GM19452 (cell line): ENCODE data around the gene IL36G.
"Not testable (repeated sequence)": the region's sequence is repeated elsewhere in the genome, so short reads cannot be mapped to it uniquely, and the experiment has no call there.

Source experiments
- ATAC-seq: cut with Tn5 transposase; IDR thresholded peaks from one replicate; pipeline ENCODE4 v1.9.1; 2021; ENCODE audit not compliant: unreplicated experiment

Gene IL36G

GRCh38 chr2:112977559-112978056, at the start of gene IL36G:
TSS of gene IL36G (plus strand) at chr2:112978006. CDS start at chr2:112978639, 633 bp downstream.
- no peak for ATAC-seq

GRCh38 chr2:112933261-112933660, 44.5 kb upstream of the IL36G start:
- no peak for ATAC-seq

- not testable (repeated sequence) for ATAC-seq
Measured at GRCh38 chr2:112934117-112934516, 43.7 kb upstream of the IL36G start.

GRCh38 chr2:112936927-112937232, 40.9 kb upstream of the IL36G start:
- no peak for ATAC-seq

GRCh38 chr2:112938904-112939303, 38.9 kb upstream of the IL36G start:
- ATAC-seq = no peak

GRCh38 chr2:112939425-112939824, 38.4 kb upstream of the IL36G start:
- no peak for ATAC-seq

- ATAC-seq = no peak
Measured at GRCh38 chr2:112940859-112941625, 36.8 kb upstream of the IL36G start.

- peak; percentile 78 for ATAC-seq
Measured at GRCh38 chr2:112941753-112942653, 35.8 kb upstream of the IL36G start.

GRCh38 chr2:112942654-112943002, 35.2 kb upstream of the IL36G start:
- ATAC-seq = no peak

- no peak for ATAC-seq
Measured at GRCh38 chr2:112944971-112945370, 32.8 kb upstream of the IL36G start.

GRCh38 chr2:112946086-112946485, 31.7 kb upstream of the IL36G start:
- ATAC-seq = no peak

- ATAC-seq = no peak
Measured at GRCh38 chr2:112947374-112947773, 30.4 kb upstream of the IL36G start.

- ATAC-seq = no peak
Measured at GRCh38 chr2:112949456-112949855, 28.4 kb upstream of the IL36G start.

GRCh38 chr2:112954364-112954763, 23.4 kb upstream of the IL36G start:
- ATAC-seq = no peak

- no peak for ATAC-seq
Measured at GRCh38 chr2:112957511-112957910, 20.3 kb upstream of the IL36G start.

GRCh38 chr2:112958428-112959108, 19.2 kb upstream of the IL36G start:
- no peak for ATAC-seq

GRCh38 chr2:112959109-112959812, 18.5 kb upstream of the IL36G start:
- ATAC-seq = no peak

GRCh38 chr2:112960230-112960825, 17.5 kb upstream of the IL36G start:
- no peak for ATAC-seq

GRCh38 chr2:112962308-112963175, 15.3 kb upstream of the IL36G start:
- no peak for ATAC-seq

- no peak for ATAC-seq
Measured at GRCh38 chr2:112967023-112967422, 10.8 kb upstream of the IL36G start.
